Esophagus muscularis mucosa (tissue), 4 donors: ENCODE data around the gene GRID1. TPM values are rescaled to one million over a fixed set of nuclear protein-coding genes. Genes with fewer than 3 reads are reported as not detected.
"Not testable (repeated sequence)": the region's sequence is repeated elsewhere in the genome, so short reads cannot be mapped to it uniquely, and the experiment has no call there.

ENCODE experiments used
- DNase-seq: peaks from one replicate; pipeline ENCODE4 v3.0.0-alpha.2; 2017; ENCODE audit errors: extremely low spot score
- H3K27ac ChIP-seq, 4 donors: fragments of 200-600 bp; sonication (generic); replicated peaks in 1 of 4; 1 replicate in 3 of 4; 2 replicates in 1 of 4; pipeline ENCODE4 v1.5.1; 2016 to 2019; ENCODE audit warnings: mild to moderate bottlenecking in 1 of 4
- H3K27me3 ChIP-seq, 4 donors: fragments of 200-600 bp; sonication (generic); one replicate each; pipeline versions ENCODE4 v1.5.1 to v1.6.0; 2016 to 2019
- H3K36me3 ChIP-seq, 4 donors: fragments of 200-600 bp; sonication (generic); one replicate each; pipeline ENCODE4 v1.5.1; 2016 to 2019
- H3K4me1 ChIP-seq, 4 donors: fragments of 200-600 bp; sonication (generic); one replicate each; pipeline ENCODE4 v1.5.1; 2016 to 2019
- H3K4me3 ChIP-seq, 4 donors: fragments of 200-600 bp; sonication (generic); 1 replicate in 2 of 4; 2 replicates in 2 of 4; pipeline ENCODE4 v1.5.1; 2016 to 2019; ENCODE audit warnings: mild to moderate bottlenecking in 4 of 4, moderate library complexity in 1 of 4
- H3K9me3 ChIP-seq, 4 donors: fragments of 200-600 bp; sonication (generic); 1 replicate in 3 of 4; 2 replicates in 1 of 4; pipeline ENCODE4 v1.5.1; 2016 to 2019
- EP300 ChIP-seq: sonication (generic); formaldehyde crosslinking; IDR thresholded peaks from one replicate; pipeline ENCODE4 v1.6.1; 2017; ENCODE audit warnings: antibody characterized with exemption
- POLR2A ChIP-seq: fragments of 450-650 bp; IDR thresholded peaks from one replicate; pipeline ENCODE4 v1.6.1; 2017; ENCODE audit warnings: antibody characterized with exemption, moderate library complexity, mild to moderate bottlenecking, low read depth
- POLR2AphosphoS5 ChIP-seq, 2 donors: sonication (generic); formaldehyde crosslinking; IDR thresholded peaks; one replicate each; pipeline ENCODE4 v1.6.1; 2017; ENCODE audit warnings: antibody characterized with exemption in 2 of 2
- WGBS: methylation state at CpG from one replicate; pipeline ENCODE4 v1.1.5; 2018; 5-methylcytosine and 5-hydroxymethylcytosine counted together
- intact Hi-C: fragments of 100-400 bp; cut with DNase I; formaldehyde crosslinking; loops from one replicate; pipeline ENCODE4 v1.15.1; 2023
- total RNA-seq, 4 donors: library from RNA; depleted of rRNA; stranded (reverse); fragments of >200 nt; gene quantifications; one replicate each; pipeline versions ENCODE4 v1.1.0 to v1.2.1, GENCODE V29; 2016
- TF ChIP-seq, protein P1 (sequence below), 3 experiments: fragments of 200-600 bp in 2 of 3; fragments of 450-650 bp in 1 of 3; sonication (generic) in 2 of 3; IDR thresholded peaks; one replicate each; pipeline ENCODE4 v1.5.1; 2017 to 2019; ENCODE audit warnings: antibody characterized with exemption in 3 of 3, mild to moderate bottlenecking in 2 of 3, moderate library complexity in 1 of 3

The GRID1 gene
- total RNA-seq, 4 donors from 2014 or later, result under 0.01 to 1.3 (median 1.1) TPM

DNA sequence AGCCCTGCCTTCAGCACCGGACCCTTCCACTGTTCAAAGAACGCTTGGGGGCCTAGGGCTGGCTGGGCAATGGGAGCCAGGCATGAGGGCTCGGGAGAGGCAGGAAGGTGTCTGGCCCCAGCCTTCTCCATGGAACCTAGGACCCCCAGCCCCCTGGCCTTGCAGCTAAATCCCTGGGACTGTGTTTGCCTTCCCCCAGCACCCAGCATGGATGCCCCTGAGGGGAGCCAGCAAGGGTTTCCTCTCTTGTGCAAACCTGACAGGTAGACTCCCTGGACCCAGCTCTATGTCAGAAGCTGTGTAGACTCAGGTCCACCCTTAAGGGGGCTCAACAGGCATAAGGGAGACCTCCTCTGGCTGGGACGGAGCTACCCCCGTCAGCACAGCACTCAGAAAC lies 288.0 kb downstream of the GRID1 start:
- no peaks in the 10 kb centered on the region for H3K4me1 ChIP-seq

GRCh38 chr10:86077871-86078638 lies 288.5 kb downstream of the GRID1 start:
- H3K4me3 ChIP-seq, result no peak overlapping the region
- intact Hi-C loops, result no loop called here
- no peak overlapping the region for H3K27ac ChIP-seq
- no peak for TF ChIP-seq POLR2AphosphoS5 (IDR thresholded peaks at IDR 0.05)
- TF ChIP-seq, protein P1, sequence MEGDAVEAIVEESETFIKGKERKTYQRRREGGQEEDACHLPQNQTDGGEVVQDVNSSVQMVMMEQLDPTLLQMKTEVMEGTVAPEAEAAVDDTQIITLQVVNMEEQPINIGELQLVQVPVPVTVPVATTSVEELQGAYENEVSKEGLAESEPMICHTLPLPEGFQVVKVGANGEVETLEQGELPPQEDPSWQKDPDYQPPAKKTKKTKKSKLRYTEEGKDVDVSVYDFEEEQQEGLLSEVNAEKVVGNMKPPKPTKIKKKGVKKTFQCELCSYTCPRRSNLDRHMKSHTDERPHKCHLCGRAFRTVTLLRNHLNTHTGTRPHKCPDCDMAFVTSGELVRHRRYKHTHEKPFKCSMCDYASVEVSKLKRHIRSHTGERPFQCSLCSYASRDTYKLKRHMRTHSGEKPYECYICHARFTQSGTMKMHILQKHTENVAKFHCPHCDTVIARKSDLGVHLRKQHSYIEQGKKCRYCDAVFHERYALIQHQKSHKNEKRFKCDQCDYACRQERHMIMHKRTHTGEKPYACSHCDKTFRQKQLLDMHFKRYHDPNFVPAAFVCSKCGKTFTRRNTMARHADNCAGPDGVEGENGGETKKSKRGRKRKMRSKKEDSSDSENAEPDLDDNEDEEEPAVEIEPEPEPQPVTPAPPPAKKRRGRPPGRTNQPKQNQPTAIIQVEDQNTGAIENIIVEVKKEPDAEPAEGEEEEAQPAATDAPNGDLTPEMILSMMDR (IDR thresholded peaks at IDR 0.05), result no peak
- no peak for TF ChIP-seq EP300
- DNase-seq, result no peak
- H3K9me3 ChIP-seq, result no peaks in the 10 kb centered on the region
- 84% methylated on average over 9 of the region's 9 CpGs for WGBS
- H3K27me3 ChIP-seq, result peaks cover 0 to 7% (median 0%) of the 10 kb centered on the region in 4 donors
- no peaks in the 10 kb centered on the region for H3K4me1 ChIP-seq
- no peaks in the 10 kb centered on the region for H3K36me3 ChIP-seq

More for the DNA sequence above, 288.0 kb downstream of the GRID1 start:
- Histone ChIP-seq H3K27ac (no peak overlapping the region), H3K27me3 (peaks cover 0 to 7% (median 0%) of the 10 kb centered on the region in 4 donors), H3K9me3 (no peaks in the 10 kb centered on the region), H3K4me3 (no peak overlapping the region), H3K36me3 (no peaks in the 10 kb centered on the region)
- no peak for DNase-seq
- TF ChIP-seq POLR2AphosphoS5 (IDR thresholded peaks at IDR 0.05) (no peak), EP300 (no peak), POLR2A (no peak)
- TF ChIP-seq, protein P1 (IDR thresholded peaks at IDR 0.05), result no peak
- intact Hi-C loops, result no loop called here
- WGBS, result 90% methylated on average over 3 of the region's 5 CpGs

DNA sequence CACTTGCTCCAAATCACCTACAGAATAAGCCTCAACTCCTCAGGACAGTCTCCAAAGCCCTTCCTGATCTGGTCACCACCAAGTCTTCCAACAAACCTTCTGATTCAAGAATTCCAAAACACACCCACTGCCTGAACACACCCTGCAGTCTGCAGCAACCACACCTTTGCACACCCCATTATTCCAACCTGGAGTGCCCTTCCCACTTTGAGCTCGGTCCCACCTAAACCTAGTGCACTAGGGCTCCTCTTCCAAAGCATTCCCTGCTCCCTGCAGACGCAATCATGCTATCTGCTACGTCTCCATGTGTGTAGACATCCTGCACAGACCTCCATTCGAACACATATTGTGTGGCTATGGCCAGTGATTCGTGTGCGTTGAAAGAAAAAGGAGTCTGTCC lies 289.3 kb downstream of the GRID1 start:
- Histone ChIP-seq H3K27me3 (peaks cover 0 to 7% (median 0%) of the 10 kb centered on the region in 4 donors), H3K4me3 (no peak overlapping the region), H3K27ac (no peak overlapping the region), H3K4me1 (no peaks in the 10 kb centered on the region), H3K36me3 (no peaks in the 10 kb centered on the region), H3K9me3 (no peaks in the 10 kb centered on the region)
- TF ChIP-seq POLR2AphosphoS5 (IDR thresholded peaks at IDR 0.05) (no peak), POLR2A (no peak), EP300 (no peak)
- TF ChIP-seq, protein P1 (IDR thresholded peaks at IDR 0.05), result no peak
- intact Hi-C loops, result no loop called here
- DNase-seq, result no peak
- WGBS, result 85% methylated on average over 6 of the region's 6 CpGs

DNA sequence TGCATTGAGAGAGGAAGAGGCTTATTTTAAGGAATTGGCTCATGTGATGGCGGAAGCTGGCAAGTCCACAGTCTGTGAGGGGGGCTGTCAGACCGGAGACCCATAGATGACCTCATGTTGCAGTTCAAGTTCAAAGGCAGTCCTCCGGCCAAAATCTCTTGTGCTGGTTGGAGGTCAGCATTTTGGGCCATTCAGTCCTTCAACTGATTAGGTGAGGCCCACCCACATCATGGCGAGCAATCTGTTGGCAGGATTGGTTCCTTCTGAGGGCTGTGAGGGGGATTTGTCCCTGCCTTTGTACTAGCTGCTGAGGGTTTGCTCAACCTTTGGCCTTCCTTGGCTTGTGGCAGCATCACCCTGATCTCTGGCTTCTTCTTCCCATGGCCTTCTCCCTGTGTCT lies 290.1 kb downstream of the GRID1 start:
- 84% methylated on average over 4 of the region's 4 CpGs for WGBS
- H3K27ac ChIP-seq, H3K4me1 ChIP-seq, H3K36me3 ChIP-seq, intact Hi-C loops, H3K27me3 ChIP-seq, H3K9me3 ChIP-seq, DNase-seq, H3K4me3 ChIP-seq: not testable (repeated sequence)

DNA sequence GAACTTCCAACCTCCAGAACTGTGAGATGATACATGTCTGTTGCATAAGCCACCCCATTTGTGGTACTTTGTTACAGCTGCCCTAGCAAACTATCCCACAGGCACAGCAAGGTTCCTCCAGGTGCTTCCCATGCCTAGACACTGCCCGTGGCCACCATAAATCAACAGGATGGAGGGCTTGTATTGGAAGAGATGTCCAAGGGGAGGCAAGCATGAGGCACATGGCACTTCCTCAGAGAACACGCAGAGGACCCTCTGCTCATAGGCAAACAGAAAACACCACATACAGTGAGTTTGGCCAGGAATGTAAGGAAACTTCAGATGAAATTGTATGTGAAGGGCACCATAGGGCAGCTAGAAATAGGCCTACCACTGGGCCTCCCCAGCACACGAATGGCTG lies 291.1 kb downstream of the GRID1 start:
- Histone ChIP-seq H3K9me3 (no peaks in the 10 kb centered on the region), H3K27me3 (peaks cover 0 to 7% (median 0%) of the 10 kb centered on the region in 4 donors), H3K4me3 (no peak overlapping the region), H3K27ac (no peak overlapping the region), H3K4me1 (no peaks in the 10 kb centered on the region), H3K36me3 (no peaks in the 10 kb centered on the region)
- TF ChIP-seq EP300, result no peak
- TF ChIP-seq, protein P1 (IDR thresholded peaks at IDR 0.05), result no peak
- TF ChIP-seq POLR2AphosphoS5 (IDR thresholded peaks at IDR 0.05), result no peak
- TF ChIP-seq POLR2A, result no peak
- intact Hi-C loops, result no loop called here
- peak; percentile 77 for DNase-seq
- WGBS, result 86% methylated on average over 3 of the region's 3 CpGs
